ENCODE results near the gene BTBD18.

Gene BTBD18

DNA sequence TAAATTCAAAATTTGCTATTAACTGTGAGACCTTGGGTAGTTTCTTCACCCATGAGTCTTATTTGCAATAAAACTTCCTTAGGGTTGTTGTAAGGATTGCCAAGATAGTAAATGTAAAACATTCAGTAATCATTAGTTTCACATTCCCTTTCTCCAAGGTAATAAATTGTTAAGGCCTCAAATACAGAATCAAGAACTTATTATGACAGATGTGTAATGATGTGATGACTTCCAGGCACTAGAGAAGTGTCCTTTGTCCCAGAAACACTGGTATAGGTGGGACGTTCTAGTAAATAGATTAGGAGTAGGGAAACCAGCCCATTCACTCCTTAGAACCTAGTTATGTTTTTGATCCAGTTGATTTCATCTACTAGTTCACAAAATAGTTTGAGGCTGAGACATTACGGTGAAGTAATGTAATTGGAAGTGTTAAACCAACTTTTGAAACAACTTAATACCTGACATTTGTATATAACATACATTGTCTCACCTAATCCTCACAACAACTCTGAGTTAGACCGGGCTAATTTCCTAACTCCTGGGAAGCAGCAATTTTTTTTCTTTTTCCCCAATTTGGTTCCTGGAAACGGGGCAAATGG, 35.5 kb upstream of the BTBD18 start:
- peaks cover 13 to 20% of the 10 kb centered on the region in 2 experiments for H3K4me1 ChIP-seq (ENCODE audit: control insufficient read depth in 1 of 2, insufficient read depth in 1 of 2, low read depth in 1 of 2, low read length in 1 of 2)
- no peaks in the 10 kb centered on the region for H3K36me3 ChIP-seq
- H3K27ac ChIP-seq, result no peak overlapping the region
- TF ChIP-seq CTCF (IDR thresholded peaks at IDR 0.05), result no peak
- no peaks in the 10 kb centered on the region for H3K9me3 ChIP-seq
- no peaks in the 10 kb centered on the region for H3K27me3 ChIP-seq
- H3K4me3 ChIP-seq (ENCODE audit: low read depth in 1 of 2, low read length in 1 of 2), result no peak overlapping the region

GRCh38 chr11:57786436-57786835, 34.8 kb upstream of the BTBD18 start:
- Histone ChIP-seq H3K9me3 (no peaks in the 10 kb centered on the region), H3K27me3 (no peaks in the 10 kb centered on the region), H3K36me3 (no peaks in the 10 kb centered on the region), H3K4me3 (ENCODE audit: low read depth in 1 of 2, low read length in 1 of 2) (no peak overlapping the region), H3K27ac (no peak overlapping the region), H3K4me1 (ENCODE audit: control insufficient read depth in 1 of 2, insufficient read depth in 1 of 2, low read depth in 1 of 2, low read length in 1 of 2) (peaks cover 6 to 13% of the 10 kb centered on the region in 2 experiments)
- TF ChIP-seq CTCF (IDR thresholded peaks at IDR 0.05), result no peak

GRCh38 chr11:57785072-57785471, 33.5 kb upstream of the BTBD18 start:
- no peak overlapping the region for H3K4me3 ChIP-seq (ENCODE audit: low read depth in 1 of 2, low read length in 1 of 2)
- peaks cover 0 to 7% of the 10 kb centered on the region in 2 experiments for H3K4me1 ChIP-seq (ENCODE audit: control insufficient read depth in 1 of 2, insufficient read depth in 1 of 2, low read depth in 1 of 2, low read length in 1 of 2)
- no peaks in the 10 kb centered on the region for H3K9me3 ChIP-seq
- no peaks in the 10 kb centered on the region for H3K27me3 ChIP-seq
- TF ChIP-seq CTCF (IDR thresholded peaks at IDR 0.05), result no peak
- H3K36me3 ChIP-seq, result no peaks in the 10 kb centered on the region
- no peak overlapping the region for H3K27ac ChIP-seq

DNA sequence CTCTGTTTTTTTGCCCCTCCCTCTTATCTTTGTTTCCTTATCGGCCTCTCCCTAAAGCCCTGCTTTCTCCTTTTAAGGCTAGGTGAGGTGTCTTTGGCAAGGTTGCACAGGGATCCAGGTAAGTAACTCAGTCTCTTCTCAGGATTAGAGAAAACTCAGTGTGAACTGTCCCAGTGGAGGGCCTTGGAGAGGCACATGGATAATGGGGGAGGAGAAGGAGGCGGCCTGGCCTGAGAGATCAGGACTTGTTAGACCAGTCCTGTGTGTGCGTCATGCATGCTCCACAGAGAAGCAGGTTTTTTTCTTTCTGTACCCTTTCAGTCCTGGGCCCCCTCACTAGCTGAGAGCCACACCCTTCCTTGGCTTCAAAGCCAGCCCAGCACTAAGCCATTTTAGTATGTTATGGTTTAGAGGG, 29.9 kb upstream of the BTBD18 start:
- no peaks in the 10 kb centered on the region for H3K9me3 ChIP-seq
- H3K36me3 ChIP-seq, result no peaks in the 10 kb centered on the region
- H3K4me1 ChIP-seq (ENCODE audit: control insufficient read depth in 1 of 2, insufficient read depth in 1 of 2, low read depth in 1 of 2, low read length in 1 of 2), result peaks cover 0 to 1% of the 10 kb centered on the region in 2 experiments
- TF ChIP-seq CTCF (IDR thresholded peaks at IDR 0.05), result no peak
- no peaks in the 10 kb centered on the region for H3K27me3 ChIP-seq
- no peak overlapping the region for H3K27ac ChIP-seq
- H3K4me3 ChIP-seq (ENCODE audit: low read depth in 1 of 2, low read length in 1 of 2), result no peak overlapping the region

GRCh38 chr11:57779276-57779675, 27.7 kb upstream of the BTBD18 start:
- Histone ChIP-seq H3K27me3 (no peaks in the 10 kb centered on the region), H3K36me3 (no peaks in the 10 kb centered on the region), H3K4me1 (ENCODE audit: control insufficient read depth in 1 of 2, insufficient read depth in 1 of 2, low read depth in 1 of 2, low read length in 1 of 2) (peaks cover 14 to 15% of the 10 kb centered on the region in 2 experiments), H3K4me3 (ENCODE audit: low read depth in 1 of 2, low read length in 1 of 2) (no peak overlapping the region), H3K9me3 (no peaks in the 10 kb centered on the region), H3K27ac (no peak overlapping the region)
- TF ChIP-seq CTCF (IDR thresholded peaks at IDR 0.05), result no peak
